ENCODE results near the gene BMF. TPM values are rescaled to one million over a fixed set of nuclear protein-coding genes. Genes with fewer than 3 reads are reported as not detected.
A peak's percentile ranks its signal among the peaks of the same experiment; 100 is the strongest.

The BMF gene
- total RNA-seq, 4 donors from 2014 or later, result 4.6 to 8.3 (median 6.3) TPM

- H3K4me1 ChIP-seq, result peaks cover 91 to 96% (median 95%) of the 10 kb centered on the region in 4 donors
- H3K9me3 ChIP-seq, result no peaks in the 10 kb centered on the region
- H3K4me3 ChIP-seq, result peak overlapping the region in 3 of 4 donors; percentile 24 to 37 (median 31)
- intact Hi-C loops (cut with DNase I), result no loop called here
- no peak for DNase-seq (ENCODE audit: extremely low spot score)
- WGBS, result 81% methylated on average over 6 of the region's 7 CpGs
- no peaks in the 10 kb centered on the region for H3K36me3 ChIP-seq
- no peaks in the 10 kb centered on the region for H3K27me3 ChIP-seq
- peak overlapping the region; percentile 83 to 90 (median 86) for H3K27ac ChIP-seq (replicated peaks in 1 of 4)
- TF ChIP-seq POLR2AphosphoS5 (IDR thresholded peaks at IDR 0.05) (no peak), CTCF (IDR thresholded peaks at IDR 0.05) (no peak), POLR2A (IDR thresholded peaks at IDR 0.05; ENCODE audit: low read depth) (no peak), EP300 (IDR thresholded peaks at IDR 0.05) (no peak)
Measured at GRCh38 chr15:40103864-40104271, 4.8 kb downstream of the BMF start.

GRCh38 chr15:40102897-40103858 is 5.5 kb downstream of the BMF start:
- no peak for DNase-seq (ENCODE audit: extremely low spot score)
- intact Hi-C loops (cut with DNase I), result no loop called here
- 29% methylated on average over 6 of the region's 29 CpGs for WGBS

GRCh38 chr15:40100947-40101905 is 7.5 kb downstream of the BMF start:
- intact Hi-C loops (cut with DNase I), result no loop called here
- no peak for TF ChIP-seq CTCF (IDR thresholded peaks at IDR 0.05)
- TF ChIP-seq POLR2A (IDR thresholded peaks at IDR 0.05; ENCODE audit: low read depth), result no peak
- no peak for TF ChIP-seq EP300 (IDR thresholded peaks at IDR 0.05)
- no peak for DNase-seq (ENCODE audit: extremely low spot score)
- H3K27ac ChIP-seq (replicated peaks in 1 of 4), result peak overlapping the region; percentile 83 to 90 (median 86)
- H3K27me3 ChIP-seq, result no peaks in the 10 kb centered on the region
- peaks cover 99 to 100% (median 100%) of the 10 kb centered on the region in 4 donors for H3K4me1 ChIP-seq
- H3K9me3 ChIP-seq, result no peaks in the 10 kb centered on the region
- no peaks in the 10 kb centered on the region for H3K36me3 ChIP-seq
- H3K4me3 ChIP-seq, result no peak overlapping the region
- 63% methylated on average over 4 of the region's 6 CpGs for WGBS

More at GRCh38 chr15:40102897-40103858, 5.5 kb downstream of the BMF start:
- Histone ChIP-seq H3K36me3 (no peaks in the 10 kb centered on the region), H3K4me3 (peak overlapping the region in 3 of 4 donors; percentile 24 to 37 (median 31)), H3K9me3 (no peaks in the 10 kb centered on the region), H3K27me3 (no peaks in the 10 kb centered on the region), H3K27ac (replicated peaks in 1 of 4) (peak overlapping the region; percentile 83 to 90 (median 86)), H3K4me1 (peaks cover 95 to 100% (median 99%) of the 10 kb centered on the region in 4 donors)
- TF ChIP-seq CTCF (IDR thresholded peaks at IDR 0.05), result peak in 1 of 3 experiments; percentile 4
- TF ChIP-seq POLR2AphosphoS5 (IDR thresholded peaks at IDR 0.05), result peak; percentile 64 to 86
- no peak for TF ChIP-seq EP300 (IDR thresholded peaks at IDR 0.05)
- TF ChIP-seq POLR2A (IDR thresholded peaks at IDR 0.05; ENCODE audit: low read depth), result no peak

- H3K27me3 ChIP-seq, result no peaks in the 10 kb centered on the region
- WGBS, result 84% methylated on average over 10 of the region's 13 CpGs
- H3K4me1 ChIP-seq, result peaks cover 98 to 100% (median 100%) of the 10 kb centered on the region in 4 donors
- intact Hi-C loops (cut with DNase I), result no loop called here
- no peak overlapping the region for H3K4me3 ChIP-seq
- DNase-seq (ENCODE audit: extremely low spot score), result no peak
- H3K9me3 ChIP-seq, result no peaks in the 10 kb centered on the region
- H3K27ac ChIP-seq (replicated peaks in 1 of 4), result peak overlapping the region; percentile 83 to 90 (median 86)
- H3K36me3 ChIP-seq, result no peaks in the 10 kb centered on the region
- no peak for TF ChIP-seq CTCF (IDR thresholded peaks at IDR 0.05)
- no peak for TF ChIP-seq POLR2AphosphoS5 (IDR thresholded peaks at IDR 0.05)
- TF ChIP-seq POLR2A (IDR thresholded peaks at IDR 0.05; ENCODE audit: low read depth), result no peak
- no peak for TF ChIP-seq EP300 (IDR thresholded peaks at IDR 0.05)
Measured at GRCh38 chr15:40100123-40100946, 8.3 kb downstream of the BMF start.
